Activated CD8-positive, alpha-beta memory T cell treated with anti-CD3 and anti-CD28 coated beads for 24 hours (primary cell): ENCODE measurements around the gene PDLIM4.

Experiments
- DNase-seq: peaks from one replicate; pipeline ENCODE4 v3.0.0-alpha.2; 2020

PDLIM4 gene

GRCh38 chr5:132257131-132258101, at the start of gene PDLIM4:
Gene PDLIM4, plus strand, starts transcription at chr5:132257696. Its CDS starts 39 bp downstream, at chr5:132257735.
- DNase-seq, result peak; percentile 59

GRCh38 chr5:132207778-132208177, 49.7 kb upstream of the PDLIM4 start:
- no peak for DNase-seq

- no peak for DNase-seq
These were observed 48.4 kb upstream of the PDLIM4 start for GRCh38 chr5:132209131-132209530.

- DNase-seq, result no peak
These were observed 47.5 kb upstream of the PDLIM4 start for GRCh38 chr5:132209901-132210545.

- no peak for DNase-seq
These were observed 46.6 kb upstream of the PDLIM4 start for GRCh38 chr5:132210944-132211343.

GRCh38 chr5:132211787-132212186, 45.7 kb upstream of the PDLIM4 start:
- no peak for DNase-seq

GRCh38 chr5:132213666-132214065, 43.8 kb upstream of the PDLIM4 start:
- DNase-seq, result no peak

- DNase-seq, result no peak
These were observed 43.0 kb upstream of the PDLIM4 start for GRCh38 chr5:132214491-132214890.

- no peak for DNase-seq
These were observed 42.2 kb upstream of the PDLIM4 start for GRCh38 chr5:132215329-132215728.

- no peak for DNase-seq
These were observed 39.2 kb upstream of the PDLIM4 start for GRCh38 chr5:132218321-132218720.

GRCh38 chr5:132219289-132219970, 38.1 kb upstream of the PDLIM4 start:
- DNase-seq, result no peak

GRCh38 chr5:132219981-132220380, 37.5 kb upstream of the PDLIM4 start:
- no peak for DNase-seq

- DNase-seq, result no peak
These were observed 37.0 kb upstream of the PDLIM4 start for GRCh38 chr5:132220491-132220890.

GRCh38 chr5:132221781-132222648, 35.5 kb upstream of the PDLIM4 start:
- no peak for DNase-seq

- DNase-seq, result no peak
These were observed 34.9 kb upstream of the PDLIM4 start for GRCh38 chr5:132222649-132223038.

GRCh38 chr5:132223861-132224260, 33.6 kb upstream of the PDLIM4 start:
- DNase-seq, result no peak

GRCh38 chr5:132224716-132225115, 32.8 kb upstream of the PDLIM4 start:
- no peak for DNase-seq

- no peak for DNase-seq
These were observed 32.1 kb upstream of the PDLIM4 start for GRCh38 chr5:132225165-132226032.

- DNase-seq, result no peak
These were observed 30.8 kb upstream of the PDLIM4 start for GRCh38 chr5:132226516-132227234.

- no peak for DNase-seq
These were observed 30.3 kb upstream of the PDLIM4 start for GRCh38 chr5:132227235-132227484.
